ENCODE measurements around the gene MLXIP. TPM values are rescaled to one million over a fixed set of nuclear protein-coding genes. Genes with fewer than 3 reads are reported as not detected.

Gene MLXIP
- total and polyA plus RNA-seq, 2 of the 8 experiments (the other 6 are each of a cell fraction or from before 2014, with no cell fraction given) = 5.5 to 40.5 TPM

- no peak overlapping the region for H4K5ac ChIP-seq (ENCODE audit: insufficient read length, low read depth, low read length)
- POLR2A ChIA-PET (ENCODE audit: partially characterized antibody) = interaction anchor here (1.3 kb wide), 1 partner anchor 11 kb away, joined by 4 read pairs; no protein-coding TSS in a partner anchor
- TF ChIP-seq SIX5 (IDR thresholded peaks at IDR 0.05; ENCODE audit: low read depth, low read length) (no peak), TBP (IDR thresholded peaks at IDR 0.05; ENCODE audit: low read depth, low read length) (no peak), SP1 (IDR thresholded peaks at IDR 0.05; ENCODE audit: low read depth, low read length) (no peak), ATF2 (IDR thresholded peaks at IDR 0.05; ENCODE audit: low read length) (no peak), RBBP5 (IDR thresholded peaks at IDR 0.05; ENCODE audit: borderline replicate concordance, low read depth, low read length) (no peak), GABPA (IDR thresholded peaks at IDR 0.05; ENCODE audit: borderline replicate concordance, insufficient read depth, low read length) (no peak), POU5F1 (IDR thresholded peaks at IDR 0.05; ENCODE audit: low read depth, low read length) (no peak), CEBPB (IDR thresholded peaks at IDR 0.05; ENCODE audit: low read depth, low read length) (no peak), USF2 (IDR thresholded peaks at IDR 0.05; ENCODE audit: low read length) (no peak), CBX5 (IDR thresholded peaks at IDR 0.05; ENCODE audit: low read depth, low read length) (no peak), MAX (IDR thresholded peaks at IDR 0.05) (no peak)
These were observed 80.2 kb downstream of the MLXIP start for GRCh38 chr12:122158700-122159285.

More at GRCh38 chr12:122158700-122159285, 80.2 kb downstream of the MLXIP start:
- no peak overlapping the region for H4K8ac ChIP-seq (ENCODE audit: extremely low read depth, insufficient read depth, low read length)
- no peaks in the 10 kb centered on the region for H3K4me1 ChIP-seq (replicated peaks in 1 of 4; ENCODE audit: control insufficient read depth in 3 of 4, insufficient read depth in 4 of 4, low read length in 3 of 4)
- FAIRE-seq = no peak
- WGBS, 2 experiments (ENCODE audit: extremely low coverage in 1 of 2, insufficient coverage in 1 of 2, insufficient read length in 1 of 2, insufficient replicate concordance in 2 of 2, low coverage in 1 of 2, low lambda C conversion rate in 2 of 2, missing lambda C conversion rate in 1 of 2) = 93% methylated on average over 7 of the region's 7 CpGs; no CpG with 5 or more reads in 1 of the 2 experiments
- no peaks in the 10 kb centered on the region for H3K79me1 ChIP-seq (ENCODE audit: low read depth, low read length)
- no peaks in the 10 kb centered on the region for H3K36me3 ChIP-seq (ENCODE audit: control insufficient read depth in 2 of 4, insufficient read depth in 4 of 4, low read length in 3 of 4)
- H3K4me2 ChIP-seq (ENCODE audit: insufficient read depth in 1 of 2, low read depth in 2 of 2, low read length in 2 of 2) = no peak overlapping the region
- no peak overlapping the region for H2BK5ac ChIP-seq (ENCODE audit: low read depth, low read length)
- no peak overlapping the region for H3K27ac ChIP-seq (ENCODE audit: low read depth, low read length)
- no peak overlapping the region for H2AK5ac ChIP-seq (ENCODE audit: low read depth, low read length)
- H3K56ac ChIP-seq (replicated peaks; ENCODE audit: insufficient read length, low read depth, low read length) = no peak overlapping the region
- no peak overlapping the region for H2BK12ac ChIP-seq (ENCODE audit: low read depth, low read length)
- DNase-seq (ENCODE audit: low read depth in 1 of 2, low spot score in 2 of 2) = no peak
- H3K4me3 ChIP-seq (ENCODE audit: extremely low read depth in 1 of 4, insufficient read depth in 2 of 4, low read depth in 3 of 4, low read length in 4 of 4) = no peak overlapping the region
- H2AFZ ChIP-seq (ENCODE audit: low read length) = no peak overlapping the region
- H3K79me2 ChIP-seq (ENCODE audit: control insufficient read depth in 1 of 2, insufficient read depth in 2 of 2, low read length in 2 of 2) = no peaks in the 10 kb centered on the region
- H3K27me3 ChIP-seq (replicated peaks in 1 of 4; ENCODE audit: control insufficient read depth in 3 of 4, extremely low read depth in 1 of 4, insufficient read depth in 3 of 4, low read length in 3 of 4) = no peaks in the 10 kb centered on the region
- no peak overlapping the region for H2BK120ac ChIP-seq (replicated peaks; ENCODE audit: low read depth, low read length)
- no peaks in the 10 kb centered on the region for H3K23me2 ChIP-seq (ENCODE audit: low read depth, low read length)
- no peak overlapping the region for H3K23ac ChIP-seq (ENCODE audit: insufficient read length)
- CTCF ChIA-PET (ENCODE audit: partially characterized antibody) = interaction anchor here (0.7 to 2.6 kb wide), 8 partner anchors 13 to 104 kb away, joined by 3 to 16 read pairs (median 5); no protein-coding TSS in a partner anchor
- no peak overlapping the region for H2BK20ac ChIP-seq (ENCODE audit: low read length)
- no peak overlapping the region for H2BK15ac ChIP-seq (ENCODE audit: low read length)
- H3K14ac ChIP-seq (ENCODE audit: insufficient read length) = no peak overlapping the region
- no peak overlapping the region for H4K91ac ChIP-seq (replicated peaks; ENCODE audit: insufficient read length, low read length)
- H4K20me1 ChIP-seq (replicated peaks in 1 of 2; ENCODE audit: control insufficient read depth in 1 of 2, insufficient read depth in 2 of 2, low read length in 2 of 2) = no peaks in the 10 kb centered on the region
- no peak overlapping the region for H3K4ac ChIP-seq (replicated peaks; ENCODE audit: insufficient read length, low read depth, low read length)
- no peaks in the 10 kb centered on the region for H3K9me3 ChIP-seq (ENCODE audit: insufficient read depth in 2 of 2, low read depth in 1 of 2, low read length in 1 of 2)
- H3K18ac ChIP-seq (ENCODE audit: extremely low read depth, low read length) = no peak overlapping the region
- no peak overlapping the region for H3K9ac ChIP-seq (replicated peaks in 1 of 4; ENCODE audit: extremely low read depth in 1 of 4, low read depth in 3 of 4, low read length in 3 of 4)
